ENCODE results near the gene STAMBPL1.

DNA sequence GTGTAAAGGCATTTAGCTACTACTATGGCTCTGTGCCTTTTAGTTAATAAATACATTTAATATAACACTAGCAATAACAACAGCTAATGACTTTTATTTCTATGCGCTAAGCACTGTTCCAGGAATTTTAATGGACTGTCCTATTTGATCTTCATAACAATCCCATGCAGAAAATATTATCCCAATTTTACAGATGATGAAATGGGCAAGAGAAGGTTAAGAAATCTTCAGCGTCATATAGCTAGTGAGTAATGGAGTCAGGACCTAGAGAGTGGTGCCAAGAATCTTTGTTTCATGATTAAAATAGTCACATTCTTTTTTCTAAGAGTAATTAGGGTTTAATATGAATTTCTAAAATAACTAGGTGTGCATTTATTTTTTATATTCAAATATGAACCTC lies 40.2 kb downstream of the STAMBPL1 start:
- TF ChIP-seq, protein P1, sequence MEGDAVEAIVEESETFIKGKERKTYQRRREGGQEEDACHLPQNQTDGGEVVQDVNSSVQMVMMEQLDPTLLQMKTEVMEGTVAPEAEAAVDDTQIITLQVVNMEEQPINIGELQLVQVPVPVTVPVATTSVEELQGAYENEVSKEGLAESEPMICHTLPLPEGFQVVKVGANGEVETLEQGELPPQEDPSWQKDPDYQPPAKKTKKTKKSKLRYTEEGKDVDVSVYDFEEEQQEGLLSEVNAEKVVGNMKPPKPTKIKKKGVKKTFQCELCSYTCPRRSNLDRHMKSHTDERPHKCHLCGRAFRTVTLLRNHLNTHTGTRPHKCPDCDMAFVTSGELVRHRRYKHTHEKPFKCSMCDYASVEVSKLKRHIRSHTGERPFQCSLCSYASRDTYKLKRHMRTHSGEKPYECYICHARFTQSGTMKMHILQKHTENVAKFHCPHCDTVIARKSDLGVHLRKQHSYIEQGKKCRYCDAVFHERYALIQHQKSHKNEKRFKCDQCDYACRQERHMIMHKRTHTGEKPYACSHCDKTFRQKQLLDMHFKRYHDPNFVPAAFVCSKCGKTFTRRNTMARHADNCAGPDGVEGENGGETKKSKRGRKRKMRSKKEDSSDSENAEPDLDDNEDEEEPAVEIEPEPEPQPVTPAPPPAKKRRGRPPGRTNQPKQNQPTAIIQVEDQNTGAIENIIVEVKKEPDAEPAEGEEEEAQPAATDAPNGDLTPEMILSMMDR (IDR thresholded peaks at IDR 0.05), result no peak
- no peak for TF ChIP-seq POLR2AphosphoS5 (IDR thresholded peaks at IDR 0.05; ENCODE audit: low read depth, low read length)
